NCI-H69 (cell line): ENCODE measurements around the gene DMAC2L.

Experiments used
- DNase-seq: peaks from one replicate; lab custom pipeline; 2025; lab: John Stamatoyannopoulos, UW

Gene DMAC2L

GRCh38 chr14:50331596-50331995, 19.5 kb downstream of the DMAC2L start:
- no peak for DNase-seq

- DNase-seq: no peak
These were observed 20.9 kb downstream of the DMAC2L start for GRCh38 chr14:50333014-50333509.

GRCh38 chr14:50334211-50334610, 22.1 kb downstream of the DMAC2L start:
- peak; percentile 29 for DNase-seq

GRCh38 chr14:50335389-50335788, 23.3 kb downstream of the DMAC2L start:
- DNase-seq: peak; percentile 97

- DNase-seq: peak; percentile 94
These were observed 24.1 kb downstream of the DMAC2L start for GRCh38 chr14:50335989-50336824.

GRCh38 chr14:50338587-50338986, 26.5 kb downstream of the DMAC2L start:
- DNase-seq: no peak

GRCh38 chr14:50339178-50339804, 27.2 kb downstream of the DMAC2L start:
- DNase-seq: peak; percentile 62

GRCh38 chr14:50340045-50340444, 27.9 kb downstream of the DMAC2L start:
- DNase-seq: no peak

GRCh38 chr14:50340963-50341362, 28.8 kb downstream of the DMAC2L start:
- peak; percentile 21 for DNase-seq

GRCh38 chr14:50342221-50343078, 30.3 kb downstream of the DMAC2L start:
- peak; percentile 84 for DNase-seq

- no peak for DNase-seq
These were observed 31.3 kb downstream of the DMAC2L start for GRCh38 chr14:50343434-50343833.

GRCh38 chr14:50344116-50344775, 32.1 kb downstream of the DMAC2L start:
- DNase-seq: no peak

- no peak for DNase-seq
These were observed 32.9 kb downstream of the DMAC2L start for GRCh38 chr14:50344876-50345563.

GRCh38 chr14:50345846-50346422, 33.8 kb downstream of the DMAC2L start:
- DNase-seq: no peak

- no peak for DNase-seq
These were observed 35.4 kb downstream of the DMAC2L start for GRCh38 chr14:50347521-50347920.

- no peak for DNase-seq
These were observed 36.8 kb downstream of the DMAC2L start for GRCh38 chr14:50348933-50349332.

- no peak for DNase-seq
These were observed 38.9 kb downstream of the DMAC2L start for GRCh38 chr14:50350975-50351374.

GRCh38 chr14:50352584-50352983, 40.5 kb downstream of the DMAC2L start:
- no peak for DNase-seq

- DNase-seq: no peak
These were observed 41.0 kb downstream of the DMAC2L start for GRCh38 chr14:50353126-50353525.

GRCh38 chr14:50354527-50354926, 42.4 kb downstream of the DMAC2L start:
- peak; percentile 54 for DNase-seq

- peak; percentile 33 for DNase-seq
These were observed 43.6 kb downstream of the DMAC2L start for GRCh38 chr14:50355692-50356091.
